Neural cell (in vitro differentiated cells): ENCODE results near the gene DNMT3A.

Source experiments
- EP300 ChIP-seq: fragments of 450-650 bp; conservative IDR thresholded peaks from 2 replicates; pipeline ENCODE4 v1.6.1; 2014; ENCODE audit warnings: antibody characterized with exemption, mild to moderate bottlenecking, moderate library complexity; ENCODE audit not compliant: poor library complexity, severe bottlenecking
- EZH2 ChIP-seq: fragments of 200-600, 300-800 bp; shearing (Covaris generic), sonication (generic); IDR thresholded peaks from 2 replicates; pipeline ENCODE4 v1.6.1; 2014; ENCODE audit warnings: antibody characterized with exemption, low read length, borderline replicate concordance, mild to moderate bottlenecking; ENCODE audit not compliant: insufficient read depth, poor library complexity, severe bottlenecking

- TF ChIP-seq EZH2 (no peak), EP300 (no peak)
Observed at GRCh38 chr2:25240636-25241035, 101.1 kb downstream of the DNMT3A start.
